ENCODE results near the gene DRP2.
"Not testable (repeated sequence)": the region's sequence is repeated elsewhere in the genome, so short reads cannot be mapped to it uniquely, and the experiment has no call there.

Gene DRP2

GRCh38 chrX:101237041-101237440, 17.5 kb downstream of the DRP2 start:
- DNase-seq: no peak

GRCh38 chrX:101241531-101241930, 21.9 kb downstream of the DRP2 start:
- DNase-seq: no peak

GRCh38 chrX:101252634-101253033, 33.0 kb downstream of the DRP2 start:
- no peak for DNase-seq

GRCh38 chrX:101257448-101258258, 38.1 kb downstream of the DRP2 start:
- no peak for DNase-seq

- no peak for DNase-seq
Observed at GRCh38 chrX:101258259-101258581, 38.6 kb downstream of the DRP2 start.

- no peak for DNase-seq
Observed at GRCh38 chrX:101260435-101260834, 40.8 kb downstream of the DRP2 start.

DNA sequence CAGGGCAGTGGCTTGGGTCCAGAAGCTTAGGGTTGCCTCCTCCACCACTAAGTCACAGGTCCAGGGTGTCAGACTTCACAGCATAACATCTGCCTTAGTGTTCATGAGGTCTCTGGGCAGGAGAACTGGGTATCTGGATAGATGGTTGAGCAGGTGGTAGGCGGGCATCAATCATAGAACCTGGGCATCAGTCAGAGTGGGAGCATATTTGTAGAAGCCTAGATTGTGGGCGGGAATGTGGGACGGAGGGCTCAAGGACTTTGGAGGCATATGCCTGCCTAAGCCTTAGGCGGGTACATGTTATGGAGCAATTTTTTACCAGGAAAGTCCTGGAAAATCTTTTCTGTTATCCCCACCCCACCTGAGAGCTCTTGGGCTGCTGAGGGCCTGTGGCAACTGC, 43.0 kb downstream of the DRP2 start:
- no peak for DNase-seq

- DNase-seq: no peak
Observed at GRCh38 chrX:101263766-101264165, 44.2 kb downstream of the DRP2 start.

GRCh38 chrX:101265869-101266428, 46.4 kb downstream of the DRP2 start:
- DNase-seq: no peak

DNA sequence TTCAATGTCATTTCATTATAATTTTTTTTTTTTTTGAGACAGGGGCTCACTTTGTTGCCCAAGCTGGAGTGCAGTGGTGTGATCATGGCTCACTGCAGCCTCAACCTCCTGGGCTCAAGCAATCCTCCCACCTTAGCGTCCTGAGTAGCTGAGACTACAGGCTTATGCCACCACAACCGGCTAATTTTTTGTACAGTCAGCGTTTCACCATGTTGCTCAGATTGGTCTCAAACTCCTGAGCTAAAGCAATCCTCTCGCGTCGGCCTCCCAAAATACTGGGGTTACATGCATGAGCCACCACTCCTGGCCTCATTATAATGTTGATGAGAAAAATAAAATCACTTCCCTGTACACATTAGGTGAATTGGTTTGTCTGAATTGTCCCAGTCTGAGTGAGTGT, 54.6 kb downstream of the DRP2 start:
- no peak for DNase-seq

- DNase-seq: no peak
Observed at GRCh38 chrX:101276238-101276637, 56.7 kb downstream of the DRP2 start.

- peak; percentile 19 for DNase-seq
Observed at GRCh38 chrX:101287402-101287801, 67.8 kb downstream of the DRP2 start.

DNA sequence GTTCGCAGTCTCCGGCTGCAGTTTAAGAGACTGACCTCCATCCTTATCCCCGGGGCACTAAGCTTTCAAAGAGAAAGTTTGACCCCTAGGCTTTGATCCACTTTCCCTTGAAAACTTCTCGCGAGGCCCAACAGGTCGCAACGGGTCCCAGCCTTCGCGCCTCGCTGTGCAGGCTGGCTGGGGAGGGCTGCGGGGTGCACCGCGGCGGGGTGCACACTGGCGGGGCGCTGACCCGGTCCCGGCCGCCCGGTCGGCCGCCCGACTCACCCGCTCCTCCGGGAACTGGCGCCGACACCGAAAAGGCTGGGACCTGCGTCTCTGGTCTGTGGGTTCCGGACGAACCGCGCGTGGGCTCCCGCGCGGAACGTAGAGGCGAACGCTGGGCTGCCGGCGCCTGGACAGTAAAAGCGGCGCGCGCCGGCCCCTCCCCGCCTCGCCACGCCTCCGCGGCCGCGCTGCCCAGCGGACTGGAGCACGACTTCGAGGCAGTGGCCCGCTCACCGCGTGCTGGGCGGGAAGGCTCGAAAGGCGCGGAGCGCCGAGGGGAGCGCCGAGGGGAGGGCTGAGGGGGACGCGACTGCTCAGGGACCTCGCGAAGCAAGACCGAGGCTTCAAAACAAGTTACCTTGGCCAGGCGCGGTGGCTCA, 71.5 kb downstream of the DRP2 start, which contains the start of gene TAF7L:
Gene TAF7L (minus strand): TSS at position 378 of the 647 bp plus-strand sequence. CDS start 3,791 bp downstream, outside the sequence.
- DNase-seq: no peak

DNA sequence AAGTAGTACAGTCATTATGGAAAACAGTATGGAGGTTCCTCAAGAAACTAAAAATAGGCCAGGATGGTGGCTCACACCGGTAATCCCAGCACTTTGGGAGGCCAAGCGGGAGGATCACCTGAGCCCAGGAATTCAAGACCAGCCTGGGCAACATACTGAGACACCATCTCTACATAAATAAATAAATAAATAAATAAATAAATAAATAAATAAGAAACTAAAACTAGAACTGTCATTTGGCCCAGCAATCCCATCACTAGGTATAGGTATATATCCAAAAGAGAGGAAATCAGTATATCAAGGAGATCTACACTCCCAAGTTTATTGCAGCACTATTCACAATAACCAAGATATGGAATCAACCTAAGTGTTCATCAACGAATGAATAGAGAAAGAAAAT, 76.0 kb downstream of the DRP2 start:
- DNase-seq: not testable (repeated sequence)

DNA sequence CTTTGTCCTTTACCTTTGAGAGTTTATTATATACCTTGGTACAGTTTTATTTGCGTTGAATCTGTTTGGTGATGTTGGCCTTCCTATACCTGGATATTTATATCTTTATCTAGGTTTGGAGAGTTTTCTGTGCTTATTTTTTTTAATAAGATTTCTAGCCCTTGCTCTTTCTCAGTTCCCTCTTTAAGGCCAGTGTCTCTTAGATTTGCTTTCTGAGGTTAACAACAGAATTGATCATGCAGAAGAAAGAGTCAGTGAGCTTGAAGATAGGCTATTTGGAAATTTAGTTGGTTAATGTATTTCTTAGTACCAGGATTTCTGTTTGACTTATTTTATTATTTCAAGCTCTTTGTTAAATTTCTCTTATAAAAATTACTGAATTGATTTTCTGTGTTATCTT, 84.2 kb downstream of the DRP2 start:
- DNase-seq: no peak
